BLaER1 treated with 17β-estradiol and CSF1 and Interleukin-3, amounts not matched to agents 10 nM and 100 nM (cell line): ENCODE results near the gene PHACTR3.

Experiments used
- H3K27ac ChIP-seq, 11 experiments: shearing (Covaris generic); formaldehyde crosslinking; 2 replicates each; pipeline ENCODE4 v1.8.1; 2022
- H3K27me3 ChIP-seq, 11 experiments: shearing (Covaris generic); formaldehyde crosslinking; 2 replicates each; pipeline ENCODE4 v1.8.1; 2022
- H3K36me3 ChIP-seq, 11 experiments: shearing (Covaris generic); formaldehyde crosslinking; 2 replicates each; pipeline ENCODE4 v1.8.1; 2022
- H3K4me1 ChIP-seq, 10 experiments: shearing (Covaris generic); formaldehyde crosslinking; 2 replicates each; pipeline ENCODE4 v1.8.1; 2022
- H3K4me2 ChIP-seq, 11 experiments: shearing (Covaris generic); formaldehyde crosslinking; 2 replicates each; pipeline ENCODE4 v1.8.1; 2022
- H3K4me3 ChIP-seq, 10 experiments: shearing (Covaris generic); formaldehyde crosslinking; 2 replicates each; pipeline ENCODE4 v1.8.1; 2022
- H3K9ac ChIP-seq, 11 experiments: shearing (Covaris generic); formaldehyde crosslinking; 2 replicates each; pipeline ENCODE4 v1.8.1; 2022
- H3K9me3 ChIP-seq, 11 experiments: shearing (Covaris generic); formaldehyde crosslinking; replicated peaks in 1 of 11; 2 replicates each; pipeline ENCODE4 v1.8.1; 2022
- H4K20me1 ChIP-seq, 11 experiments: shearing (Covaris generic); formaldehyde crosslinking; 2 replicates each; pipeline ENCODE4 v1.8.1; 2022
- Cebpa-rat ChIP-seq, 11 experiments: shearing (Covaris generic); IDR thresholded peaks; 2 replicates each; pipeline ENCODE4 v1.8.1; 2022

Gene PHACTR3

GRCh38 chr20:59828125-59829053 lies 224.0 kb downstream of the PHACTR3 start:
- H3K4me1 ChIP-seq: peaks cover 18 to 72% (median 55%) of the 10 kb centered on the region in 10 experiments
- no peaks in the 10 kb centered on the region for H3K27me3 ChIP-seq
- H3K36me3 ChIP-seq: peaks cover 0 to 99% (median 84%) of the 10 kb centered on the region in 11 experiments; a peak in 16 of 22 replicates
- H3K27ac ChIP-seq: no peak overlapping the region; a peak in 1 of 22 replicates
- no peak overlapping the region for H3K4me3 ChIP-seq
- TF ChIP-seq Cebpa-rat (IDR thresholded peaks at IDR 0.05): no peak
- H4K20me1 ChIP-seq: peaks cover 0 to 99% (median 62%) of the 10 kb centered on the region in 11 experiments; a peak in 16 of 22 replicates
- peak overlapping the region in 1 of 11 experiments; percentile 6; a peak in 3 of 22 replicates for H3K4me2 ChIP-seq
- H3K9me3 ChIP-seq: no peaks in the 10 kb centered on the region
- peak overlapping the region in 2 of 11 experiments; percentile 23 to 30; a peak in 1 of 22 replicates for H3K9ac ChIP-seq

DNA sequence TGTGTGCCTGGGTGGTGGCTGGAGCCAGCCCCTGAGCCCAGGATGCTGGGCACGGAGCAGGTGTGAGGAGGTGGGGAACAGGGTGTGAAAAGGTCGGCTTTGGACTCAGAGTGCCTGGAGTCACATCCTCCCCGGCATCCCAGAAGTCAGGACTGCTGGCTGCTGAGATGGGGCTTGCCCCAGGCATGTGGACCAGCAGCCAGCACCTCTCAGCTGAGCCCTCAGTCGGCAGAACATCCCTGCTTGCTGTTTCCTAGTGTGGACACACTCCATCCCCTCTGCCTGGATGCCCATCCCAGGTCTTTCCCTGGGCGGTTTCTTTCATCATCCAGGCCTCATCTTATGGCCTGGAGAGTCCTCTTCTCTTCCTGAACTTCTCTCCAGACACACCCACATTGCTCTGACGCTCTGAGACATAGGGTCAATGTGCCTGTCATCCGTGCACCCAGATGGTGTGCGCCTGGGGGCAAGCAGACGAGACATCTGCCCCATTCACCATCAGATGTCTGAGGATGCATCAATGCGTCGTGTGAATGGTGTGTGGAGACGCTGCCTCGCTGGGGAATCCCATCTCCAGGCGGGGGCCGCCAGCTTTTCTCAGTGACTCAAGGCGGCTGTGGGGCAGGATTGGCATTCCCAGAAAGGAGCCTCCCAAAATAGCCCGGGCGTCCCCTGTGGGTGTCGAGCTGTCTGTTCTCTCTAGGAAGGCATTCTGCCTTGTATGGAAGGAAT lies 224.9 kb downstream of the PHACTR3 start:
- TF ChIP-seq Cebpa-rat (IDR thresholded peaks at IDR 0.05): no peak
- peaks cover 18 to 80% (median 63%) of the 10 kb centered on the region in 10 experiments for H3K4me1 ChIP-seq
- H3K27me3 ChIP-seq: no peaks in the 10 kb centered on the region
- H3K27ac ChIP-seq: no peak overlapping the region; a peak in 1 of 22 replicates
- peak overlapping the region in 1 of 11 experiments; percentile 25; a peak in 1 of 22 replicates for H3K9ac ChIP-seq
- H3K4me2 ChIP-seq: peak overlapping the region in 8 of 11 experiments; percentile 3 to 61 (median 41); a peak in 7 of 22 replicates
- no peaks in the 10 kb centered on the region for H3K9me3 ChIP-seq
- peaks cover 0 to 99% (median 70%) of the 10 kb centered on the region in 11 experiments; a peak in 16 of 22 replicates for H4K20me1 ChIP-seq
- H3K4me3 ChIP-seq: no peak overlapping the region
- H3K36me3 ChIP-seq: peaks cover 0 to 99% (median 79%) of the 10 kb centered on the region in 11 experiments; a peak in 16 of 22 replicates

GRCh38 chr20:59829786-59830664 lies 225.7 kb downstream of the PHACTR3 start:
- Histone ChIP-seq H4K20me1 (peaks cover 0 to 99% (median 78%) of the 10 kb centered on the region in 11 experiments; a peak in 16 of 22 replicates), H3K27ac (no peak overlapping the region)
- TF ChIP-seq Cebpa-rat (IDR thresholded peaks at IDR 0.05): no peak

DNA sequence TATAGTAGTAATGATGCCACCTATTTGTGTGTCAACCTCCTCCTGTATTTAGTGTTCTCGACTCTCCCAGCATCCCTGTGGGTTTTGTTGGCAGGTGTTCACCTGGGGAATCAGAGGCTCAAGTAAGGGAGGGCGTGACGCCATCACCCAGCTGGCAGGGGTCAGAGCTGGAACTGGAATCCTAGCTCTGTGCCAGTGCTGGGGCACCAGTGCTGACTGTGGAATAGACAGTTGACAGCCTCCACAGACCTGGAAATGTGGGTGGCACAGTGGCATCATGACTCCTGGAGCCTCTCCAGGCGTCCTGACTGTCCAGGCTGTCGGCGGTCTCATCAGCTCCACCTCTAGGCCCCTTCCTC lies 226.3 kb downstream of the PHACTR3 start:
- no peak for TF ChIP-seq Cebpa-rat (IDR thresholded peaks at IDR 0.05)

More at GRCh38 chr20:59829786-59830664, 225.7 kb downstream of the PHACTR3 start:
- no peaks in the 10 kb centered on the region for H3K9me3 ChIP-seq
- peaks cover 0 to 96% (median 71%) of the 10 kb centered on the region in 11 experiments; a peak in 16 of 22 replicates for H3K36me3 ChIP-seq
- peaks cover 19 to 83% (median 71%) of the 10 kb centered on the region in 10 experiments for H3K4me1 ChIP-seq
- peak overlapping the region in 1 of 11 experiments; percentile 30; a peak in 1 of 22 replicates for H3K9ac ChIP-seq
- no peak overlapping the region for H3K4me3 ChIP-seq
- peak overlapping the region; percentile 23 to 75 (median 44); a peak in 18 of 22 replicates for H3K4me2 ChIP-seq
- no peaks in the 10 kb centered on the region for H3K27me3 ChIP-seq

GRCh38 chr20:59831024-59831915 lies 226.9 kb downstream of the PHACTR3 start:
- H3K36me3 ChIP-seq: peaks cover 0 to 90% (median 61%) of the 10 kb centered on the region in 11 experiments; a peak in 16 of 22 replicates
- no peak for TF ChIP-seq Cebpa-rat (IDR thresholded peaks at IDR 0.05)
- peaks cover 31 to 94% (median 83%) of the 10 kb centered on the region in 10 experiments for H3K4me1 ChIP-seq
- H3K27ac ChIP-seq: peak overlapping the region in 2 of 11 experiments; percentile 12 to 32; a peak in 1 of 22 replicates
- peaks cover 0 to 100% (median 83%) of the 10 kb centered on the region in 11 experiments; a peak in 16 of 22 replicates for H4K20me1 ChIP-seq
- H3K9me3 ChIP-seq: no peaks in the 10 kb centered on the region
- peak overlapping the region in 2 of 11 experiments; percentile 0 to 30; a peak in 5 of 22 replicates for H3K9ac ChIP-seq
- no peaks in the 10 kb centered on the region for H3K27me3 ChIP-seq
- H3K4me3 ChIP-seq: no peak overlapping the region
- H3K4me2 ChIP-seq: peak overlapping the region; percentile 10 to 75 (median 44); a peak in 18 of 22 replicates

More for the DNA sequence above, 226.3 kb downstream of the PHACTR3 start:
- no peak overlapping the region for H3K4me3 ChIP-seq
- peak overlapping the region in 9 of 11 experiments; percentile 38 to 75 (median 52); a peak in 16 of 22 replicates for H3K4me2 ChIP-seq
- H3K9me3 ChIP-seq: no peaks in the 10 kb centered on the region
- H3K4me1 ChIP-seq: peaks cover 25 to 87% (median 77%) of the 10 kb centered on the region in 10 experiments
- peaks cover 0 to 90% (median 65%) of the 10 kb centered on the region in 11 experiments; a peak in 16 of 22 replicates for H3K36me3 ChIP-seq
- H3K9ac ChIP-seq: peak overlapping the region in 2 of 11 experiments; percentile 0 to 30; a peak in 4 of 22 replicates
- no peaks in the 10 kb centered on the region for H3K27me3 ChIP-seq
- peaks cover 0 to 99% (median 83%) of the 10 kb centered on the region in 11 experiments; a peak in 16 of 22 replicates for H4K20me1 ChIP-seq
- H3K27ac ChIP-seq: peak overlapping the region in 1 of 11 experiments; percentile 32; a peak in 1 of 22 replicates

DNA sequence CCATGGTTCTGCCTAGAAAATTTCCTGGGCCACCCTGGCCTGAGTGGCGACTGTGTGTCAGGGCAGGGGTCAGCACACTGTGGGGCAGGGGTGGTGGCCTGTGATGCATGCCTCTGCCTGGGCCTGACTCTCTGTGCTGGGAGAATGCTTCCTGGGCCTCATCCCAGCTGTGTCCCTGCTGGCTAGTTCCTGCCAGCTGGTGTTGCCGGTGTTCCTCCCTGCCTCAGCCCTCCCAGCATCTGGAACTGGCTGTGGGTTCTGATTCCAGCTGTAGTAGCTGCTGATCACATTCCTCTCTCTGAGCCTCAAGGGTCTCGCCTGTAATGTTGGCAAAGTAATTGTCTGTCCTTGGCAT lies 227.6 kb downstream of the PHACTR3 start:
- Histone ChIP-seq H3K4me2 (peak overlapping the region in 8 of 11 experiments; percentile 15 to 75 (median 35); a peak in 11 of 22 replicates), H3K9me3 (no peaks in the 10 kb centered on the region), H3K4me3 (no peak overlapping the region), H3K9ac (no peak overlapping the region), H3K4me1 (peaks cover 37 to 100% (median 89%) of the 10 kb centered on the region in 10 experiments), H4K20me1 (peaks cover 0 to 100% (median 83%) of the 10 kb centered on the region in 11 experiments; a peak in 16 of 22 replicates), H3K27me3 (no peaks in the 10 kb centered on the region), H3K27ac (no peak overlapping the region), H3K36me3 (peaks cover 0 to 90% (median 54%) of the 10 kb centered on the region in 11 experiments; a peak in 16 of 22 replicates)
- no peak for TF ChIP-seq Cebpa-rat (IDR thresholded peaks at IDR 0.05)
